ENCODE data around the gene ANKRD65.
A peak's percentile ranks its signal among the peaks of the same experiment; 100 is the strongest.

- TF ChIP-seq, protein P1, sequence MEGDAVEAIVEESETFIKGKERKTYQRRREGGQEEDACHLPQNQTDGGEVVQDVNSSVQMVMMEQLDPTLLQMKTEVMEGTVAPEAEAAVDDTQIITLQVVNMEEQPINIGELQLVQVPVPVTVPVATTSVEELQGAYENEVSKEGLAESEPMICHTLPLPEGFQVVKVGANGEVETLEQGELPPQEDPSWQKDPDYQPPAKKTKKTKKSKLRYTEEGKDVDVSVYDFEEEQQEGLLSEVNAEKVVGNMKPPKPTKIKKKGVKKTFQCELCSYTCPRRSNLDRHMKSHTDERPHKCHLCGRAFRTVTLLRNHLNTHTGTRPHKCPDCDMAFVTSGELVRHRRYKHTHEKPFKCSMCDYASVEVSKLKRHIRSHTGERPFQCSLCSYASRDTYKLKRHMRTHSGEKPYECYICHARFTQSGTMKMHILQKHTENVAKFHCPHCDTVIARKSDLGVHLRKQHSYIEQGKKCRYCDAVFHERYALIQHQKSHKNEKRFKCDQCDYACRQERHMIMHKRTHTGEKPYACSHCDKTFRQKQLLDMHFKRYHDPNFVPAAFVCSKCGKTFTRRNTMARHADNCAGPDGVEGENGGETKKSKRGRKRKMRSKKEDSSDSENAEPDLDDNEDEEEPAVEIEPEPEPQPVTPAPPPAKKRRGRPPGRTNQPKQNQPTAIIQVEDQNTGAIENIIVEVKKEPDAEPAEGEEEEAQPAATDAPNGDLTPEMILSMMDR (IDR thresholded peaks at IDR 0.05; ENCODE audit: insufficient read depth, low read length), result peak; percentile 85
- TF ChIP-seq SPI1 (IDR thresholded peaks at IDR 0.05; ENCODE audit: borderline replicate concordance, low read depth) (no peak), POLR2AphosphoS5 (IDR thresholded peaks at IDR 0.05; ENCODE audit: low read depth) (no peak)
Observed at GRCh38 chr1:1371746-1372711, 49.0 kb downstream of the ANKRD65 start.
